GM18519 (cell line): ENCODE measurements around the gene RBM47.

Experiments
- ATAC-seq: cut with Tn5 transposase; IDR thresholded peaks from one replicate; pipeline ENCODE4 v1.9.1; 2021; ENCODE audit warnings: mild to moderate bottlenecking, moderate library complexity; ENCODE audit not compliant: unreplicated experiment, low FRiP score

The RBM47 gene

GRCh38 chr4:40626183-40626990 is 3.3 kb downstream of the RBM47 start:
- no peak for ATAC-seq

GRCh38 chr4:40623707-40624106 is 6.0 kb downstream of the RBM47 start:
- ATAC-seq, result no peak

GRCh38 chr4:40622913-40623312 is 6.8 kb downstream of the RBM47 start:
- no peak for ATAC-seq

- ATAC-seq, result peak; percentile 51
Measured at GRCh38 chr4:40621592-40622512, 7.8 kb downstream of the RBM47 start.

GRCh38 chr4:40621229-40621591 is 8.5 kb downstream of the RBM47 start:
- no peak for ATAC-seq

- ATAC-seq, result no peak
Measured at GRCh38 chr4:40619600-40619999, 10.1 kb downstream of the RBM47 start.

GRCh38 chr4:40617872-40618271 is 11.8 kb downstream of the RBM47 start:
- ATAC-seq, result no peak

- no peak for ATAC-seq
Measured at GRCh38 chr4:40614031-40614430, 15.6 kb downstream of the RBM47 start.

- ATAC-seq, result no peak
Measured at GRCh38 chr4:40613456-40613855, 16.2 kb downstream of the RBM47 start.

GRCh38 chr4:40612831-40613230 is 16.8 kb downstream of the RBM47 start:
- ATAC-seq, result no peak

- no peak for ATAC-seq
Measured at GRCh38 chr4:40612283-40612682, 17.4 kb downstream of the RBM47 start.

GRCh38 chr4:40608628-40609027 is 21.0 kb downstream of the RBM47 start:
- ATAC-seq, result no peak

GRCh38 chr4:40607221-40607620 is 22.4 kb downstream of the RBM47 start:
- ATAC-seq, result no peak

- ATAC-seq, result no peak
Measured at GRCh38 chr4:40606239-40606767, 23.4 kb downstream of the RBM47 start.

GRCh38 chr4:40603281-40603680 is 26.4 kb downstream of the RBM47 start:
- no peak for ATAC-seq

GRCh38 chr4:40601641-40602040 is 28.0 kb downstream of the RBM47 start:
- no peak for ATAC-seq

- ATAC-seq, result no peak
Measured at GRCh38 chr4:40600850-40601249, 28.8 kb downstream of the RBM47 start.

- no peak for ATAC-seq
Measured at GRCh38 chr4:40599431-40599830, 30.2 kb downstream of the RBM47 start.

GRCh38 chr4:40596522-40596921 is 33.1 kb downstream of the RBM47 start:
- ATAC-seq, result no peak

GRCh38 chr4:40595981-40596380 is 33.7 kb downstream of the RBM47 start:
- no peak for ATAC-seq
